Activated B cell treated with CpG ODN at 0.5 μM for 24 hours (primary cell): Measurements from ENCODE around the gene BABAM2. TPM values are rescaled to one million over a fixed set of nuclear protein-coding genes. Genes with fewer than 3 reads are reported as not detected.

Experiments used
- ATAC-seq: fragments of 200-7000 bp; cut with Tn5 transposase; one replicate; pipeline ENCODE4 v1.10.0; 2021; ENCODE audit warnings: low read depth, mild to moderate bottlenecking, moderate library complexity
- CTCF ChIA-PET: fragments of 350-600 bp; sonication (Branson Sonifier 250); formaldehyde crosslinking; loops from one replicate; lab custom pipeline; 2021; ENCODE audit warnings: antibody characterized with exemption; lab: Charles Lee
- POLR2A ChIA-PET: fragments of 350-600 bp; sonication (Branson Sonifier 250); formaldehyde crosslinking; loops from one replicate; lab custom pipeline; 2021; ENCODE audit warnings: antibody characterized with exemption; lab: Charles Lee
- DNase-seq: peaks from one replicate; pipeline ENCODE4 v3.0.0; 2022
- H3K27ac Mint-ChIP-seq: one replicate; pipeline ENCODE4 v1.8.0; 2020; ENCODE audit warnings: mixed read lengths
- H3K27me3 Mint-ChIP-seq: one replicate; pipeline ENCODE4 v1.8.0; 2021; ENCODE audit warnings: mixed read lengths
- H3K36me3 Mint-ChIP-seq: one replicate; pipeline ENCODE4 v1.8.0; 2021; ENCODE audit warnings: low read depth, mixed read lengths
- H3K4me1 Mint-ChIP-seq: one replicate; pipeline ENCODE4 v1.8.0; 2021; ENCODE audit warnings: mixed read lengths
- H3K4me3 Mint-ChIP-seq: one replicate; pipeline ENCODE4 v1.8.0; 2020; ENCODE audit warnings: mild to moderate bottlenecking, mixed read lengths
- H3K9me3 Mint-ChIP-seq: one replicate; pipeline ENCODE4 v1.8.0; 2020; ENCODE audit warnings: mixed read lengths
- intact Hi-C: fragments of 100-400 bp; cut with micrococcal nuclease; formaldehyde crosslinking; loops from one replicate; pipeline ENCODE4 v1.15.1; 2024
- total RNA-seq: library from RNA; stranded (reverse); gene quantifications from 2 replicates; pipeline ENCODE4 v1.2.3, GENCODE V29; 2022
- TF ChIP-seq, protein P1 (sequence below): fragments of 200-600 bp; IDR thresholded peaks from one replicate; pipeline ENCODE4 v1.8.0; 2022; ENCODE audit warnings: antibody characterized with exemption, mild to moderate bottlenecking

BABAM2 gene
- total RNA-seq, 1 donor from 2014 or later: 55.6 TPM

DNA sequence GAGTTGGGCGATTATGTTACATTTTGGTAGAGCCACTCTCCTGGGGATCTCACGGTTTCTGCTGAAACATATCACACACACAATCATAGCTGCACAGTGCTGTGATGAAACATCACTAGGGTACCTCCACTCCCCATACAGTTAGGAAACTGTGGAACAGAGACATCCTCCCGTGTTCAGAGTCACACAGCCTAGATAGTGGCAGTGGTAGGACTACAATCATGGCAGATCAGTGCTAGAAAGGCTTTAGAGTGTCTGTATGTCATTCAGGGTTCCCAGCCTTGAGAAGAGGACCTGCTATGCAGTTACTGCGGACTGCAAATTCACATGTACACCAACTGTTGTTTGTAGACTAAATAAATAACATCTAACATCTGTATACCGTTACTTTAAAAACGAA is 291.8 kb downstream of the BABAM2 start:
- Mint-ChIP-seq H3K27ac (no peak overlapping the region), H3K4me1 (no peaks in the 10 kb centered on the region), H3K9me3 (peaks cover 8% of the 10 kb centered on the region), H3K36me3 (peaks cover 8% of the 10 kb centered on the region), H3K4me3 (no peak overlapping the region), H3K27me3 (no peaks in the 10 kb centered on the region)
- intact Hi-C loops: no loop called here
- no peak for DNase-seq
- no peak for ATAC-seq
- TF ChIP-seq, protein P1, sequence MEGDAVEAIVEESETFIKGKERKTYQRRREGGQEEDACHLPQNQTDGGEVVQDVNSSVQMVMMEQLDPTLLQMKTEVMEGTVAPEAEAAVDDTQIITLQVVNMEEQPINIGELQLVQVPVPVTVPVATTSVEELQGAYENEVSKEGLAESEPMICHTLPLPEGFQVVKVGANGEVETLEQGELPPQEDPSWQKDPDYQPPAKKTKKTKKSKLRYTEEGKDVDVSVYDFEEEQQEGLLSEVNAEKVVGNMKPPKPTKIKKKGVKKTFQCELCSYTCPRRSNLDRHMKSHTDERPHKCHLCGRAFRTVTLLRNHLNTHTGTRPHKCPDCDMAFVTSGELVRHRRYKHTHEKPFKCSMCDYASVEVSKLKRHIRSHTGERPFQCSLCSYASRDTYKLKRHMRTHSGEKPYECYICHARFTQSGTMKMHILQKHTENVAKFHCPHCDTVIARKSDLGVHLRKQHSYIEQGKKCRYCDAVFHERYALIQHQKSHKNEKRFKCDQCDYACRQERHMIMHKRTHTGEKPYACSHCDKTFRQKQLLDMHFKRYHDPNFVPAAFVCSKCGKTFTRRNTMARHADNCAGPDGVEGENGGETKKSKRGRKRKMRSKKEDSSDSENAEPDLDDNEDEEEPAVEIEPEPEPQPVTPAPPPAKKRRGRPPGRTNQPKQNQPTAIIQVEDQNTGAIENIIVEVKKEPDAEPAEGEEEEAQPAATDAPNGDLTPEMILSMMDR: no peak
- ChIA-PET CTCF (no interaction called here), POLR2A (no interaction called here)

DNA sequence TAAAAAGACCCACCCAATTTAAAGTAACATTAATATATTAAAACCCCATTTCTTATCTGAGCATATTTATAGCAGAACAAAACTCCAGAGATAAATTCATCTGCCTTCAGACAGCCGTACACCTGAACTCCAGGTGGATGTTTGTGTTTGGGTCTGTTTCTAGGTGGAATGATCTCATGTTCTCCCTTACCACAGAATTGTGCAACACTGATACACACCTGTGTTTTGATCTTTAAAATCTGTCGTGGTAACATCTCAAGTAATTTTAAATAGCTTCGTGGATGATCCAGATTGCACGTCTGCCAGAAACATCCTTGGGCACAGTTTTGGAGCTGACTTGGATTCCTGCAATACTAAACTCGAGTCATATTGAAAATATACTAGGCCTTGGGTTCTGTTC is 294.6 kb downstream of the BABAM2 start:
- DNase-seq (no peak), ATAC-seq (no peak)
- TF ChIP-seq, protein P1: no peak
- H3K4me3 Mint-ChIP-seq: no peak overlapping the region
- no peaks in the 10 kb centered on the region for H3K27me3 Mint-ChIP-seq
- peaks cover 5% of the 10 kb centered on the region for H3K36me3 Mint-ChIP-seq
- intact Hi-C loops: no loop called here
- no peak overlapping the region for H3K27ac Mint-ChIP-seq
- POLR2A ChIA-PET: no interaction called here
- H3K4me1 Mint-ChIP-seq: no peaks in the 10 kb centered on the region
- CTCF ChIA-PET: no interaction called here
- H3K9me3 Mint-ChIP-seq: no peaks in the 10 kb centered on the region

DNA sequence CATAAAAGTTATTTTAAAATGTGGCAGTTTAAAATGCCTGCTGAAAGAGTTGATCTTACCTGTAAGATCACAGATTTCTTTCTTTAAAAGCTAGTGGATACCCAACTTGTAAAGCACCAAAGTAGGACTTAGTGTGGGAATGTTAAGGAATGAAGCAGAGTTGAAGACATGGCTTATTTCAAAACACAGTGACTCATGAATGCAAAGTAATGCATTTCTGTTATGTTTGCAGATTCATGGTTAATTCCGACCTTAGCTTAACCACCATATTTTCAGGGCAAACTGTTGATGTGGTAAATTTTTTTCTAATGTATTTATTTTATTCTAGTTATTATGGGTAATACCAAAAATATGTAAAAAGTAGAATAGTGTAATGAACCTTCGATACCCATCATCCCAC is 295.4 kb downstream of the BABAM2 start:
- ATAC-seq (no peak), DNase-seq (no peak)
- TF ChIP-seq, protein P1: no peak
- Mint-ChIP-seq H3K4me1 (no peaks in the 10 kb centered on the region), H3K4me3 (no peak overlapping the region), H3K36me3 (peaks cover 5% of the 10 kb centered on the region), H3K9me3 (no peaks in the 10 kb centered on the region), H3K27ac (no peak overlapping the region), H3K27me3 (no peaks in the 10 kb centered on the region)
- POLR2A ChIA-PET: no interaction called here
- intact Hi-C loops: no loop called here
- CTCF ChIA-PET: no interaction called here

DNA sequence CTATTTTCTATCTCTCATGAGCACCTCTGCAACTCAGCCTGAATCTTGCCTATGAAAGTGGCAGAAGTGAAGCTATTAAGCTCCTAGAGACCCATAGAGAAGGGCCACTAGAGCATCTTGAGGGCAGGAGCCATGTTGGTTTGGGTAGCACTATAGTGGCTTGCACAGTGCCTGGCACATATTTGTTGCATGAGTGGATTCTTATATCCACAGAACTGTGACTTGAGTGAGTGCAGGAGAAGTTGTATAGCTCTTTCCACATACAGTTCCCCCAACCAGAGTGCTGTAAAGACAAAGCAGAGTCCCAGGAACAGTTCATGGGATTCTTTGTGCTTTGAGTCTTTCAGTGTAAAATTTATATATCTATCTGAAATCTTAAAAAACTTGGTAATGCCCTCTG is 296.7 kb downstream of the BABAM2 start:
- Mint-ChIP-seq H3K4me3 (no peak overlapping the region), H3K27ac (no peak overlapping the region), H3K36me3 (peaks cover 5% of the 10 kb centered on the region), H3K4me1 (no peaks in the 10 kb centered on the region), H3K27me3 (no peaks in the 10 kb centered on the region), H3K9me3 (no peaks in the 10 kb centered on the region)
- no peak for DNase-seq
- no peak for ATAC-seq
- TF ChIP-seq, protein P1: no peak
- POLR2A ChIA-PET: no interaction called here
- CTCF ChIA-PET: no interaction called here
- intact Hi-C loops: no loop called here

DNA sequence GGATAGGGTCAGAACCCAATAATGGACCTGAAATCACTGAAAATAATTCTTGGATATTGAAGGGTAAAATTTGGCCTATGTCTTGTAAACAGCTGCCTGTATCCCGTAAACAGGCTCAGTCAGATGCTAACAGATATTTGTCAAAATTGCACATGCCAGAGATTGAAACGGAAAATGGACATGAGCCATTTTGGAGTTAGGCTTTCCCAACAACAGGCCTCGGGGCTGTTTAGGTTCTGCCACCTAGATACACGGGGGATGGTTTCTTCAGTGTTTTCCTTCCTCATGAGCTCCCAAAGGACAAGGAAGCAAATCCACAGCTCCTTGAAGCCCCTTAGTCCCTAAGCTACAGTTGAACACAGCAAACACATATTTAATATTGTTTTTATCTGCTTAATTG is 297.9 kb downstream of the BABAM2 start:
- Mint-ChIP-seq H3K27me3 (no peaks in the 10 kb centered on the region), H3K36me3 (peaks cover 5% of the 10 kb centered on the region), H3K9me3 (no peaks in the 10 kb centered on the region), H3K4me1 (no peaks in the 10 kb centered on the region), H3K4me3 (no peak overlapping the region), H3K27ac (no peak overlapping the region)
- ChIA-PET POLR2A (no interaction called here), CTCF (no interaction called here)
- intact Hi-C loops: no loop called here
- no peak for DNase-seq
- TF ChIP-seq, protein P1: no peak
- no peak for ATAC-seq
